Measurements from ENCODE around the gene HLA-DRB5. TPM values are rescaled to one million over a fixed set of nuclear protein-coding genes. Genes with fewer than 3 reads are reported as not detected.
"Not testable (repeated sequence)": the region's sequence is repeated elsewhere in the genome, so short reads cannot be mapped to it uniquely, and the experiment has no call there.

HLA-DRB5 gene
- total RNA-seq, 1 donor = not detected

- no peak for DNase-seq (ENCODE audit: low read depth)
- H3K4me3 ChIP-seq (ENCODE audit: low read depth, low read length) = no peak overlapping the region
- TF ChIP-seq CTCF (IDR thresholded peaks at IDR 0.05; ENCODE audit: insufficient read depth, low read length) = no peak
Observed at GRCh38 chr6:32551410-32551809, 21.3 kb upstream of the HLA-DRB5 start.

- H3K4me3 ChIP-seq (ENCODE audit: low read depth, low read length) = no peak overlapping the region
- DNase-seq (ENCODE audit: low read depth) = no peak
- no peak for TF ChIP-seq CTCF (IDR thresholded peaks at IDR 0.05; ENCODE audit: insufficient read depth, low read length)
Observed at GRCh38 chr6:32539839-32540238, 9.8 kb upstream of the HLA-DRB5 start.

GRCh38 chr6:32530431-32530793 lies 325 bp upstream of the HLA-DRB5 start:
- not testable (repeated sequence) for DNase-seq (ENCODE audit: low read depth)

GRCh38 chr6:32522302-32523047 lies 7.6 kb downstream of the HLA-DRB5 start:
- TF ChIP-seq CTCF (IDR thresholded peaks at IDR 0.05; ENCODE audit: insufficient read depth, low read length) = no peak
- DNase-seq (ENCODE audit: low read depth) = no peak
- no peak overlapping the region for H3K4me3 ChIP-seq (ENCODE audit: low read depth, low read length)

More at GRCh38 chr6:32530431-32530793, 325 bp upstream of the HLA-DRB5 start:
- not testable (repeated sequence) for H3K4me3 ChIP-seq (ENCODE audit: low read depth, low read length)

GRCh38 chr6:32519910-32520258 lies 10.2 kb downstream of the HLA-DRB5 start:
- H3K4me3 ChIP-seq (ENCODE audit: low read depth, low read length) = no peak overlapping the region
- TF ChIP-seq CTCF (IDR thresholded peaks at IDR 0.05; ENCODE audit: insufficient read depth, low read length) = no peak

GRCh38 chr6:32519118-32519909 lies 10.8 kb downstream of the HLA-DRB5 start:
- no peak overlapping the region for H3K4me3 ChIP-seq (ENCODE audit: low read depth, low read length)
- no peak for DNase-seq (ENCODE audit: low read depth)
- no peak for TF ChIP-seq CTCF (IDR thresholded peaks at IDR 0.05; ENCODE audit: insufficient read depth, low read length)

More at GRCh38 chr6:32519910-32520258, 10.2 kb downstream of the HLA-DRB5 start:
- DNase-seq (ENCODE audit: low read depth) = no peak

GRCh38 chr6:32517654-32518445 lies 12.2 kb downstream of the HLA-DRB5 start:
- no peak for TF ChIP-seq CTCF (IDR thresholded peaks at IDR 0.05; ENCODE audit: insufficient read depth, low read length)
- H3K4me3 ChIP-seq (ENCODE audit: low read depth, low read length) = no peak overlapping the region
- DNase-seq (ENCODE audit: low read depth) = no peak

All from fibroblast of the aortic adventitia (primary cell).